ENCODE measurements around the gene ADD3. TPM values are rescaled to one million over a fixed set of nuclear protein-coding genes. Genes with fewer than 3 reads are reported as not detected.

The ADD3 gene
- total RNA-seq, 2 donors from 2014 or later: 183 to 241 TPM

- peak overlapping the region; percentile 14 for H3K27ac Mint-ChIP-seq
- H3K27ac ChIP-seq (ENCODE audit: low read depth, low read length): no peak overlapping the region
Observed at GRCh38 chr10:110039254-110039653, 31.5 kb downstream of the ADD3 start.

DNA sequence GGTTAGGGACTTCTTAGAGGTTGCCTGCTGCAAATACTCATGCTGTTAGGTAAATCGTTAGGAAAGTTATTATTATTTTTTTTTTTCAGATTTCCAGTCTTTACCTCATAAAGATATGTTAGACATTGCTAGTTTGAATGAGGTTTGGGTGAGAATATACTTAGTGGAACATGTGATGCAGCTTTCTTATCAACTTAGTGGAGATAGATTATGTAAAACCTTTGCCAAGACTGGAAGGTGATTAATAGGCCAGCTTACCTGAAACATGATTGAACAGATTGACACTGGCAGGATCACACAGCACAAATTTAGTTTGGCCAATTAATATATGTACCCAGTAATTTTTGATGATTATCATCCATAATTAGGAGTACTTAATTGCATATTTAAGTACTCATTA lies 32.3 kb downstream of the ADD3 start:
- Histone ChIP-seq H3K36me3 (ENCODE audit: control insufficient read depth, insufficient read depth, low read length) (no peaks in the 10 kb centered on the region), H3K4me3 (ENCODE audit: low read length) (no peak overlapping the region), H3K9me3 (ENCODE audit: control insufficient read depth, low read length) (no peaks in the 10 kb centered on the region), H3K27me3 (ENCODE audit: control insufficient read depth, insufficient read depth, low read length, poor library complexity, severe bottlenecking) (no peaks in the 10 kb centered on the region), H3K27ac (ENCODE audit: low read depth, low read length) (no peak overlapping the region), H3K4me1 (ENCODE audit: control insufficient read depth, insufficient read depth, low read length) (no peaks in the 10 kb centered on the region), H3K9ac (ENCODE audit: extremely low read depth, low read length, poor library complexity, severe bottlenecking) (no peak overlapping the region)
- H3K9me3 Mint-ChIP-seq: no peaks in the 10 kb centered on the region
- H3K27ac Mint-ChIP-seq: no peak overlapping the region
- peaks cover 3% of the 10 kb centered on the region for H3K36me3 Mint-ChIP-seq (ENCODE audit: low read depth)
- no peaks in the 10 kb centered on the region for H3K27me3 Mint-ChIP-seq (ENCODE audit: insufficient read depth)
- TF ChIP-seq CTCF (conservative IDR thresholded peaks at IDR 0.05): no peak
- peaks cover 23% of the 10 kb centered on the region for H3K4me1 Mint-ChIP-seq
- H3K4me3 Mint-ChIP-seq: no peak overlapping the region
- DNase-seq: no peak
- no CpG with 5 or more reads among the region's 1 CpG for WGBS, 2 experiments (ENCODE audit: insufficient coverage in 1 of 2, insufficient read length in 1 of 2)

More at GRCh38 chr10:110039254-110039653, 31.5 kb downstream of the ADD3 start:
- Mint-ChIP-seq H3K9me3 (no peaks in the 10 kb centered on the region), H3K36me3 (ENCODE audit: low read depth) (peaks cover 3% of the 10 kb centered on the region), H3K4me1 (peaks cover 23% of the 10 kb centered on the region), H3K27me3 (ENCODE audit: insufficient read depth) (no peaks in the 10 kb centered on the region), H3K4me3 (no peak overlapping the region)
- Histone ChIP-seq H3K4me3 (ENCODE audit: low read length) (no peak overlapping the region), H3K4me1 (ENCODE audit: control insufficient read depth, insufficient read depth, low read length) (no peaks in the 10 kb centered on the region), H3K9ac (ENCODE audit: extremely low read depth, low read length, poor library complexity, severe bottlenecking) (no peak overlapping the region), H3K36me3 (ENCODE audit: control insufficient read depth, insufficient read depth, low read length) (no peaks in the 10 kb centered on the region), H3K9me3 (ENCODE audit: control insufficient read depth, low read length) (no peaks in the 10 kb centered on the region), H3K27me3 (ENCODE audit: control insufficient read depth, insufficient read depth, low read length, poor library complexity, severe bottlenecking) (no peaks in the 10 kb centered on the region)
- no peak for DNase-seq
- no peak for TF ChIP-seq CTCF (conservative IDR thresholded peaks at IDR 0.05)

DNA sequence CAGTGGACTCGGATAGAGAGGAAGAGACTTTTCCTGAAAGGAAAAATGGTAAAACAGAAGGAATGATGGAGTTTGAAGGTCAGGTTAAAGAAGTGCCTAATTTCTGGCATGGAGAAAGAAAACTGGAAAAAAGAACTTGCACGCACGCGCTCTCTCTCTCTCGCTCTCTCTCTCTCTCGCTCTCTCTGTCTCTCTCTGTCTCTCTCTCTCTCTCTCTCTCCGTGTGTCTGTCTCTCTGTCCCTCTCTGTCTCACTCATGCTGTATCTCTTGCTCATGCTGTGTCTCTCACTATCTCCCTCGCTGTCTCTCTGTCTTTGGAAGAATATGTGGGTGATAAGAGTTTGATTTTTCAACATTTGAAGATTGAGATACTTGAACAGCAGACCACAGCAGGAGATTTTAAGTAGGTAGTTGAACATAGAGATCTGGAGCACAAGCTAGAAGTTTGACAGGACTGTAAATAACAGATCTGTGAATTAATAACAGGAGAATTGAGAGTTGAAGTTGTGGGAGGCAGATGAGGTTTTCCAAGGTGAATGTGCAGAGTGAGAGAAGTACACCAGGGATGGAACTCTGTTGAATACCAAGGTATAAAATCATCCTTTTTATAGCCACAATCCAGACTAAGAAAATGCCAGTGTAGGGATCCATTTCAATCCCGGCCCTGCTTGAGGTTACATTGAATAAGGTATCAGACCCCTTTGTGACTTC lies 33.1 kb downstream of the ADD3 start:
- WGBS, 2 experiments (ENCODE audit: insufficient coverage in 1 of 2, insufficient read length in 1 of 2): 92 to 98% methylated on average over 7 to 9 of the region's 9 CpGs
- H3K27me3 Mint-ChIP-seq (ENCODE audit: insufficient read depth): no peaks in the 10 kb centered on the region
- no peak overlapping the region for H3K4me3 ChIP-seq (ENCODE audit: low read length)
- H3K9me3 ChIP-seq (ENCODE audit: control insufficient read depth, low read length): no peaks in the 10 kb centered on the region
- no peak overlapping the region for H3K27ac Mint-ChIP-seq
- no peak overlapping the region for H3K27ac ChIP-seq (ENCODE audit: low read depth, low read length)
- no peaks in the 10 kb centered on the region for H3K4me1 ChIP-seq (ENCODE audit: control insufficient read depth, insufficient read depth, low read length)
- no peaks in the 10 kb centered on the region for H3K27me3 ChIP-seq (ENCODE audit: control insufficient read depth, insufficient read depth, low read length, poor library complexity, severe bottlenecking)
- H3K4me3 Mint-ChIP-seq: no peak overlapping the region
- no peak for DNase-seq
- peaks cover 2% of the 10 kb centered on the region for H3K36me3 Mint-ChIP-seq (ENCODE audit: low read depth)
- no peaks in the 10 kb centered on the region for H3K9me3 Mint-ChIP-seq
- H3K4me1 Mint-ChIP-seq: peaks cover 23% of the 10 kb centered on the region
- H3K9ac ChIP-seq (ENCODE audit: extremely low read depth, low read length, poor library complexity, severe bottlenecking): no peak overlapping the region
- peaks cover 7% of the 10 kb centered on the region for H3K36me3 ChIP-seq (ENCODE audit: control insufficient read depth, insufficient read depth, low read length)
- TF ChIP-seq CTCF (conservative IDR thresholded peaks at IDR 0.05): no peak
